GM12865 (cell line): ENCODE measurements around the gene UBTD1.
A peak's percentile ranks its signal among the peaks of the same experiment; 100 is the strongest.

ENCODE experiments used
- DNase-seq: peaks from one replicate; pipeline ENCODE4 v3.0.0; 2010; ENCODE audit warnings: low read depth
- H3K4me3 ChIP-seq: 2 replicates; pipeline ENCODE4 v1.5.1; 2011; ENCODE audit warnings: mild to moderate bottlenecking, low read depth, low read length, control low read depth
- TF ChIP-seq, protein P1 (sequence below): IDR thresholded peaks from 2 replicates; pipeline ENCODE4 v1.5.1; 2011; ENCODE audit warnings: low read length, control low read depth, low read depth, inconsistent platforms; ENCODE audit not compliant: insufficient read depth; ENCODE audit errors: missing control alignments

UBTD1 gene

GRCh38 chr10:97459111-97459510 lies 39.6 kb upstream of the UBTD1 start:
- TF ChIP-seq, protein P1, sequence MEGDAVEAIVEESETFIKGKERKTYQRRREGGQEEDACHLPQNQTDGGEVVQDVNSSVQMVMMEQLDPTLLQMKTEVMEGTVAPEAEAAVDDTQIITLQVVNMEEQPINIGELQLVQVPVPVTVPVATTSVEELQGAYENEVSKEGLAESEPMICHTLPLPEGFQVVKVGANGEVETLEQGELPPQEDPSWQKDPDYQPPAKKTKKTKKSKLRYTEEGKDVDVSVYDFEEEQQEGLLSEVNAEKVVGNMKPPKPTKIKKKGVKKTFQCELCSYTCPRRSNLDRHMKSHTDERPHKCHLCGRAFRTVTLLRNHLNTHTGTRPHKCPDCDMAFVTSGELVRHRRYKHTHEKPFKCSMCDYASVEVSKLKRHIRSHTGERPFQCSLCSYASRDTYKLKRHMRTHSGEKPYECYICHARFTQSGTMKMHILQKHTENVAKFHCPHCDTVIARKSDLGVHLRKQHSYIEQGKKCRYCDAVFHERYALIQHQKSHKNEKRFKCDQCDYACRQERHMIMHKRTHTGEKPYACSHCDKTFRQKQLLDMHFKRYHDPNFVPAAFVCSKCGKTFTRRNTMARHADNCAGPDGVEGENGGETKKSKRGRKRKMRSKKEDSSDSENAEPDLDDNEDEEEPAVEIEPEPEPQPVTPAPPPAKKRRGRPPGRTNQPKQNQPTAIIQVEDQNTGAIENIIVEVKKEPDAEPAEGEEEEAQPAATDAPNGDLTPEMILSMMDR, result no peak
- H3K4me3 ChIP-seq, result no peak overlapping the region
- no peak for DNase-seq

- TF ChIP-seq, protein P1, result no peak
- DNase-seq, result no peak
- no peak overlapping the region for H3K4me3 ChIP-seq
These were observed 38.8 kb upstream of the UBTD1 start for GRCh38 chr10:97459933-97460332.

GRCh38 chr10:97462309-97462708 lies 36.4 kb upstream of the UBTD1 start:
- TF ChIP-seq, protein P1, result no peak
- DNase-seq, result no peak
- no peak overlapping the region for H3K4me3 ChIP-seq

DNA sequence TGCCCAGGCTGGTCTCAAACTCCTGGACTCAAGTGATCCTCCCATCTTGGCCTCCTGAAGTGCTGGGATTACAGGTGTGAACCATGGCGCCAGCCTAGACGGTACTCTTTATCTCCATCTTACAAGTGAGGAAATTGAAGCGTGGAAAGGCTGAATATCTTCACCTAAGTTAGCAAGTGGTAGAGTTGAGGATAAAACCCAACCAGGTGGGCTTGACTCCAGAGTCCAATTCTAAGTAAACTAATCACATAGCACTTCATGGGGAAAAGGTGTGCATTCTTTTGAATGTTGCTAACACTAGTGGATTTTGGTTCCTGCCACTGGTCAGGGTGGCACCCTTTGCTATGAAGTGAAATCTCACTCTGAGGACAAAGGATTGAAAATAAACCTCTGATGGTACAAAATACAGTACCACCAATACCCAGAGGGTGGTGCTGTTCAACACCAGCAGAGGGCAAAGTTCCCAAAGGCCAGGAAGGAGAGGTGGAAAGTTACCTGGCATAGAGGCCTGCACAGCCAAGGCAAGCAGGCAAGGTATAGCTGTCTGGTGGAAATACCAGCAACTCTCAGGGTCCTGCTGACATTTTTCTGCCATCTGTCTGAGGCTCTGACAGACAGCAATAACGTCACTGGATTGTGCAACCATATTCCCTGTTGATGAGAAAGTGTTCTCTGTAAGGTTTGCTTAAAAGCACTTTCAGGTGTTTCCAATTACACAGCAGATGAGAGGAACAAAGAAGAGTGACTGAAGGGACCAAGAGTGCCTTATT lies 35.2 kb upstream of the UBTD1 start:
- TF ChIP-seq, protein P1, result peak; percentile 71
- H3K4me3 ChIP-seq, result no peak overlapping the region
- DNase-seq, result peak; percentile 51

DNA sequence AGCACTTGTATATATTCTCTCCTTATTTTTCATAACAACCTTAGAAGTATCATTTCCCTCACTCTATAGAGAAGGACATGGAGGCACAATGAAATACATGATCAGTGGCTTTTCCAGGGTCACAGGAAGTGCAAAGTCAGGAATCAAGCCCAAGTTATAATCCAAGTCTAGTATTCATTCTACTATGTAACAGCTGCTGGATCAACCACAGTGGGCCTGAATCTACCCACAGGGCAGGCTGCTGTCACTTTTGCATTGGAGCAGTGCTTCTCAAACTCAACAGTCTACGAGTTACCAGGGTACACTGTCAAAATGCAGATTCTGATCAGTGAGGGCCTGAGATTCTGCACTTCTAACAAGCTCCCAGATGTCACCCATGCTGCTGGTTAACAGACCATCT lies 34.5 kb upstream of the UBTD1 start:
- DNase-seq, result no peak
- TF ChIP-seq, protein P1, result no peak
- no peak overlapping the region for H3K4me3 ChIP-seq

DNA sequence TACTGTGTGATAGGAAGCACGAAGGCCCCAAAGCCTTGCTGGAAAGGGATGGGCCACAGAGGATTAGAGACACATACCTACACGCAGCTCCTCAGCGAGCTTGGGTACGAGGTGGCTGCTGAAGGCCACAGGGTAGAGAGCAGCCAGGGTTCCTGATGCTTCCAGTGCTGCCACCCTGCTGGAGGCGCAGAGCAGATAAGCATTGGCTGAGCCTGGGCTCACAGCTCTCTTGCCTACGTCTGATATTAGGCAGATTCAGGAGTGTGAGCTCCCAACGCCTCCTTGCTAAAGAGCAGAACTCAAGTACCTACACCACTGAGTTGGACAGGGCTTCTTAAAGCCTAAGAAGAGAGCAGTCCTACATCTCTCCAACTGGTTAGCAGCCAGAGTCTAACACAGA lies 32.7 kb upstream of the UBTD1 start:
- no peak overlapping the region for H3K4me3 ChIP-seq
- DNase-seq, result no peak
- TF ChIP-seq, protein P1, result no peak

- H3K4me3 ChIP-seq, result no peak overlapping the region
- TF ChIP-seq, protein P1, result no peak
- DNase-seq, result no peak
These were observed 32.0 kb upstream of the UBTD1 start for GRCh38 chr10:97466755-97467154.
